GM21423 (cell line): ENCODE data around the gene CRYBB2.
"Not testable (repeated sequence)": the region's sequence is repeated elsewhere in the genome, so short reads cannot be mapped to it uniquely, and the experiment has no call there.

ENCODE experiments used
- ATAC-seq: cut with Tn5 transposase; IDR thresholded peaks from one replicate; pipeline ENCODE4 v1.9.1; 2021; ENCODE audit warnings: mild to moderate bottlenecking, moderate library complexity; ENCODE audit not compliant: unreplicated experiment

CRYBB2 gene

GRCh38 chr22:25199731-25200520 lies 19.5 kb upstream of the CRYBB2 start, which contains the start of gene CRYBB3:
CRYBB3 (plus strand) TSS chr22:25199858; CDS start chr22:25201397, 1,539 bp downstream.
- ATAC-seq: no peak

- ATAC-seq: no peak
These were observed 18.5 kb upstream of the CRYBB2 start for GRCh38 chr22:25200967-25201366.

- ATAC-seq: no peak
These were observed 17.7 kb upstream of the CRYBB2 start for GRCh38 chr22:25201557-25202273.

- no peak for ATAC-seq
These were observed 17.0 kb upstream of the CRYBB2 start for GRCh38 chr22:25202290-25202921.

DNA sequence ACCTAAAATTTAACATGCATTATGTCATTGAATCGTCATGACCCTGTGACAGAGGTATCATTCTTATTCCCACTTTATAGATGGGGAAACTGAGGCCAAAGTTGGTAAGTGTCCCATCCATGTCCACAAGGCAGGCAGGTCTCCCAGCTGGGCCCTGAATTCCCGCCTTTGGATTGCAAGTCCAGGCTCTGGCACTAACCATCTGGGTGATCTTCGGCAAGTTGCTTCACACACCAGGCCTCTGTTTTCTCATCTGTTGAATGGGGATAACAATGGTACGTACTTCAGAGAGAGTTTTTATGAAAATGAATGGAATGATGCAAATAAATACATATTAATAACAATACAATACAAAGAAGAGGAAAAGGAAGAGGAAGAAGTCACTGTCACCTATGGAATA lies 16.4 kb upstream of the CRYBB2 start:
- ATAC-seq: no peak

DNA sequence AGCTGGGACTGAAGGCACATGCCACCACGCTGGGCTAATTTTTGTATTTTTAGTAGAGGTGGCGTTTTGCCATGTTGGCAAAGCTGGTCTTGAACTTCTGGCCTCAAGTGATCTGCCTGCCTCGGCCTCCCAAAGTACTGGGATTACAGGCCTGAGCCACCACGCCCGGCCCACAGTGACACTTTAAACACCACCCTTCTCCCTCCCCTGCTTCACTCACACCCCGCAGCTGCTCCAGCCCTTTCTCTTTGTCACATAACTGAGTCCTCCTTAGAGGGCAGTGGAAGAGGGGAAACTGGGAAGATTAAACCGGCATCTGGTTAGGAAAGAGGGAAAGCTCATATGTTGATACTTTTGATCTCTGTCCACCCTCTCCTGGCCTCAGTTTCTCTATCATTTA lies 14.9 kb upstream of the CRYBB2 start:
- ATAC-seq: not testable (repeated sequence)

- ATAC-seq: no peak
These were observed 13.6 kb upstream of the CRYBB2 start for GRCh38 chr22:25205847-25206246.

DNA sequence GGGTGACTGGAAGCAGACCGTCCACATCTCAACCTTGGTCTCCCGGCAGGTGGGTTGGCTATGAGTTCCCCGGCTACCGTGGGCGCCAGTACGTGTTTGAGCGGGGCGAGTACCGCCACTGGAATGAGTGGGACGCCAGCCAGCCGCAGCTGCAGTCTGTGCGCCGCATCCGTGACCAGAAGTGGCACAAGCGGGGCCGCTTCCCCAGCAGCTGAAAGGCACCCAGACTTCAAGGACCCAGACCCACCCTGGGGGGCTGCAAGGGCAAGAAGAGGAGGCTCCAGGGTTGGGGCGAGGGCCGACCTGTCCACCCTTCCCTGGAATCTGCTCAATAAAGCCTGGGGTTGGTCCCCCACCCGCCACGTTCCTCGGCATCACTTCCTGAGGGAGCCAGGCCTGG lies 12.4 kb upstream of the CRYBB2 start:
- ATAC-seq: no peak

- no peak for ATAC-seq
These were observed 11.8 kb upstream of the CRYBB2 start for GRCh38 chr22:25207553-25208157.

GRCh38 chr22:25208328-25208727 lies 11.1 kb upstream of the CRYBB2 start:
- ATAC-seq: no peak

GRCh38 chr22:25208743-25209505 lies 10.5 kb upstream of the CRYBB2 start:
- ATAC-seq: no peak

DNA sequence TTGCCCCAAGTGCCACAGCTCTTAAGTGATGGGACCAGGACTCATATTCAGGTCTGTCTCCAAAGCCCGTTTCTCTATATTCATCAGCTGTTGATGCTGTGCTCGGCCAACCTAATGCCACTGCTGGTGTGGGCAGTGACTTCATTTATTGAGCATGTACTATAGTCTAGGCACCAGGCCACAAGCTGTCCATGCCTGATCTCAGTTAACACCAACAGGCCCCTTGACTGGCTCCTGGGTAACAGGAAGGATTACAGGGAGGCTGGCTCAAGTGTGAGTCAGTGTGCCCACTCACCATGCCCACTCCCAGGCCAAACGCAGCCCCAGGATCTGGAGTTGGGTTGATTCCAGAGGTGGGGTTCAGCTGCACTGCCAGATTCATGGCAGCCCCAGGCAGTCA lies 8.6 kb upstream of the CRYBB2 start:
- no peak for ATAC-seq

- no peak for ATAC-seq
These were observed 7.1 kb upstream of the CRYBB2 start for GRCh38 chr22:25212337-25212736.

GRCh38 chr22:25213221-25213620 lies 6.2 kb upstream of the CRYBB2 start:
- no peak for ATAC-seq

DNA sequence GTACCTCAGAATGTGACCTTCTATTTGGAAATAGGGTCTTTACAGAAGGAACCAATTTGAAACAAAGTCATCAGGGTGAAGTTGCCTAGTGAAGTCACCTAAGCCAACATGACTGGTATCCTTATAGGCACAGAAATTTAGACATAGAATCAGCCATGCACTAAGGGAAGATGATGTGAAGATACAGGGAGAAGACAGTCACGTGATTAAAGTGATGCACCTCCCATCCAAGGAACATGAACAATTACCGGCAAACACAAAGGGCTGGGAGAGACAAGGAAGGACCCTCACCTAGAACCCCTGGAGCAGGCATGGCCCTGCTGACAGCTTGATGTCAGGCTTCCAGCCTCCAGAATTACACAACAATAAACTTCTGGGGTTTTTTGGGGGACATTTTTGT lies 3.2 kb upstream of the CRYBB2 start:
- ATAC-seq: no peak

GRCh38 chr22:25219948-25220442 lies 556 bp downstream of the CRYBB2 start:
- no peak for ATAC-seq

DNA sequence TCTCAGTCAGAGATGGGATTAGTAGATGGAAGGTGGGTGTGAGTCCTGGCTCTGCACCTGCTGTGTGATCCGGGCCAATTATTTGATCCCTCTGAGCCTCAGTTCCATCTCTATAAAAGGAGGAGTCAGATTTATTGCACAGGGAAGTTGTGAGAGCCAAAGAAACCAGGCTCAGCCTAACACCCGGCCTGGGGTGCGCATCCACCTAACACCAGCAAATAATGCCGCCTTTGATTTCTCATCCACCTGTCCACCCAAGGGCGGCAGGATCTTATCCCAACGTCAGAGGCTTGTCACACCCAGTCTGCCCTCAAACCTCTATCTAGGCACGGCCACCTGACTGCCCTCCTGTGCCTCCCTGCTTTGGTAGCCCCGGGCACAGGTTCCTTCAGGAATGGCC lies 2.4 kb downstream of the CRYBB2 start:
- ATAC-seq: no peak

- ATAC-seq: no peak
These were observed 3.9 kb downstream of the CRYBB2 start for GRCh38 chr22:25223269-25223850.

GRCh38 chr22:25228822-25229221 lies 9.4 kb downstream of the CRYBB2 start:
- ATAC-seq: no peak

DNA sequence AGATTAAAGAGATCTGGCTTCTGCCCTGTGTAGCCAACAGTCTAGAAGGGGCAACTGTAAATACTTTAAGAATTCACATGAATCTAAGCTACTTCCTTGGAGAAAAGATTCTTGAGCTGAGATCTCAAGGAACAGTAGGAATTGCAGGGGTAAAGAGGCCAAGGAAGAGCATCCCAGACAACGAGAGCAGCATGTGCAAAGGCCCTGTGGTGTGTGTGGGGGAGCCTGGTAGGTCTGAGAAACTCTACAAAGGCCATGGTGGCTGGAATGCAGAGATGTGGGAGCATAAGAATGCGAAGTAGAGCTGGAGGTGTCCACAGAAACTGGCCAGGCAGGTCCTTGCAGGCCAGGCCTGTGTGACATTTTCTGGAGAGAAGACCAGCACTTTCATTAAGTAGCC lies 11.3 kb downstream of the CRYBB2 start:
- not testable (repeated sequence) for ATAC-seq
